Activated naive CD4-positive, alpha-beta T cell treated with anti-CD3 and anti-CD28 coated beads, Interleukin-2, amount 50 U/mL, for 72 hours (primary cell): ENCODE measurements around the gene FAM53A. TPM values are rescaled to one million over a fixed set of nuclear protein-coding genes. Genes with fewer than 3 reads are reported as not detected.
"Not testable (repeated sequence)": the region's sequence is repeated elsewhere in the genome, so short reads cannot be mapped to it uniquely, and the experiment has no call there.

Experiments used
- ATAC-seq, 2 donors: fragments of 150-1000 bp; cut with Tn5 transposase; 2 replicates each; pipeline ENCODE4 v1.10.0; 2021; ENCODE audit warnings: mild to moderate bottlenecking in 2 of 2, moderate library complexity in 2 of 2
- DNase-seq, 2 donors: peaks; one replicate each; pipeline ENCODE4 v3.0.0; 2021 to 2022; ENCODE audit warnings: low spot score in 2 of 2
- H3K27ac Mint-ChIP-seq, 2 donors: one replicate each; pipeline ENCODE4 v1.8.0; 2022; ENCODE audit warnings: mild to moderate bottlenecking in 2 of 2, mixed read lengths in 2 of 2
- H3K36me3 Mint-ChIP-seq, 2 donors: one replicate each; pipeline ENCODE4 v1.8.0; 2022; ENCODE audit warnings: mixed read lengths in 2 of 2
- H3K9me3 Mint-ChIP-seq, 2 donors: one replicate each; pipeline ENCODE4 v1.8.0; 2022; ENCODE audit warnings: mixed read lengths in 2 of 2
- total RNA-seq, 2 donors: library from RNA; stranded (reverse); gene quantifications; one replicate each; pipeline ENCODE4 v1.2.3, GENCODE V29; 2022

The FAM53A gene
- total RNA-seq, 2 donors from 2014 or later = 3.0 to 5.4 TPM

GRCh38 chr4:1705732-1706131 is 21.6 kb upstream of the FAM53A start:
- no peak for DNase-seq
- no peak for ATAC-seq
- Mint-ChIP-seq H3K27ac (peak overlapping the region in 1 of 2 donors; percentile 22), H3K36me3 (peaks cover 18 to 32% of the 10 kb centered on the region in 2 donors), H3K9me3 (no peaks in the 10 kb centered on the region)

- no peaks in the 10 kb centered on the region for H3K9me3 Mint-ChIP-seq
- ATAC-seq (no peak), DNase-seq (no peak)
- peaks cover 10 to 25% of the 10 kb centered on the region in 2 donors for H3K36me3 Mint-ChIP-seq
- H3K27ac Mint-ChIP-seq = peak overlapping the region; percentile 15 to 31
Measured at GRCh38 chr4:1703867-1704266, 19.8 kb upstream of the FAM53A start.

- DNase-seq, H3K27ac Mint-ChIP-seq, ATAC-seq, H3K9me3 Mint-ChIP-seq: not testable (repeated sequence)
- peaks cover 10 to 17% of the 10 kb centered on the region in 2 donors for H3K36me3 Mint-ChIP-seq
Measured at GRCh38 chr4:1701671-1702070, 17.6 kb upstream of the FAM53A start.

- Mint-ChIP-seq H3K9me3 (no peaks in the 10 kb centered on the region), H3K27ac (no peak overlapping the region), H3K36me3 (peaks cover 16 to 31% of the 10 kb centered on the region in 2 donors)
- DNase-seq (no peak), ATAC-seq (no peak)
Measured at GRCh38 chr4:1695913-1696312, 11.8 kb upstream of the FAM53A start.

GRCh38 chr4:1693131-1693896 is 9.2 kb upstream of the FAM53A start:
- H3K27ac Mint-ChIP-seq = no peak overlapping the region

GRCh38 chr4:1691737-1692373 is 7.7 kb upstream of the FAM53A start:
- Mint-ChIP-seq H3K9me3 (no peaks in the 10 kb centered on the region), H3K36me3 (peaks cover 17 to 36% of the 10 kb centered on the region in 2 donors), H3K27ac (peak overlapping the region in 1 of 2 donors; percentile 20)
- ATAC-seq (no peak), DNase-seq (no peak)

More at GRCh38 chr4:1693131-1693896, 9.2 kb upstream of the FAM53A start:
- ATAC-seq = peak; percentile 86 to 93
- Mint-ChIP-seq H3K9me3 (no peaks in the 10 kb centered on the region), H3K36me3 (peaks cover 17 to 36% of the 10 kb centered on the region in 2 donors)
- peak; percentile 69 to 74 for DNase-seq

- DNase-seq (no peak), ATAC-seq (no peak)
- Mint-ChIP-seq H3K36me3 (peaks cover 13 to 30% of the 10 kb centered on the region in 2 donors), H3K27ac (peak overlapping the region in 1 of 2 donors; percentile 4), H3K9me3 (no peaks in the 10 kb centered on the region)
Measured at GRCh38 chr4:1690698-1691097, 6.6 kb upstream of the FAM53A start.

- ATAC-seq = no peak
- no peaks in the 10 kb centered on the region for H3K9me3 Mint-ChIP-seq
- no peak for DNase-seq
- peaks cover 14 to 21% of the 10 kb centered on the region in 2 donors for H3K36me3 Mint-ChIP-seq
- H3K27ac Mint-ChIP-seq = peak overlapping the region in 1 of 2 donors; percentile 5
Measured at GRCh38 chr4:1686440-1687036, 2.4 kb upstream of the FAM53A start.

- H3K9me3 Mint-ChIP-seq = no peaks in the 10 kb centered on the region
- ATAC-seq = no peak
- H3K36me3 Mint-ChIP-seq = peaks cover 8 to 13% of the 10 kb centered on the region in 2 donors
- DNase-seq = no peak
- no peak overlapping the region for H3K27ac Mint-ChIP-seq
Measured at GRCh38 chr4:1685235-1686150, 1.4 kb upstream of the FAM53A start.

GRCh38 chr4:1684506-1685234 is 557 bp upstream of the FAM53A start:
- H3K27ac Mint-ChIP-seq = no peak overlapping the region
- no peak for ATAC-seq
- H3K36me3 Mint-ChIP-seq = peaks cover 7 to 8% of the 10 kb centered on the region in 2 donors
- DNase-seq = no peak
- H3K9me3 Mint-ChIP-seq = no peaks in the 10 kb centered on the region

- DNase-seq = no peak
- H3K27ac Mint-ChIP-seq = peak overlapping the region; percentile 75 to 95
- H3K9me3 Mint-ChIP-seq = no peaks in the 10 kb centered on the region
Measured at GRCh38 chr4:1683261-1683735, 815 bp downstream of the FAM53A start.

GRCh38 chr4:1682860-1683259 is 1.3 kb downstream of the FAM53A start:
- Mint-ChIP-seq H3K9me3 (no peaks in the 10 kb centered on the region), H3K36me3 (peaks cover 5 to 7% of the 10 kb centered on the region in 2 donors), H3K27ac (peak overlapping the region in 1 of 2 donors; percentile 75)
- no peak for ATAC-seq
- DNase-seq = no peak

More at GRCh38 chr4:1683261-1683735, 815 bp downstream of the FAM53A start:
- no peak for ATAC-seq
- peaks cover 5 to 7% of the 10 kb centered on the region in 2 donors for H3K36me3 Mint-ChIP-seq

GRCh38 chr4:1678244-1678643 is 5.9 kb downstream of the FAM53A start:
- no peak overlapping the region for H3K27ac Mint-ChIP-seq
- H3K36me3 Mint-ChIP-seq = peaks cover 5 to 7% of the 10 kb centered on the region in 2 donors
- no peak for DNase-seq
- H3K9me3 Mint-ChIP-seq = no peaks in the 10 kb centered on the region
- ATAC-seq = no peak

GRCh38 chr4:1676605-1677525 is 7.2 kb downstream of the FAM53A start:
- Mint-ChIP-seq H3K27ac (peak overlapping the region; percentile 11 to 32), H3K9me3 (no peaks in the 10 kb centered on the region), H3K36me3 (no peaks in the 10 kb centered on the region)
- DNase-seq (no peak), ATAC-seq (no peak)

GRCh38 chr4:1675802-1676137 is 8.3 kb downstream of the FAM53A start:
- ATAC-seq (no peak), DNase-seq (no peak)
- no peaks in the 10 kb centered on the region for H3K36me3 Mint-ChIP-seq
- no peak overlapping the region for H3K27ac Mint-ChIP-seq
- no peaks in the 10 kb centered on the region for H3K9me3 Mint-ChIP-seq
